Cardiac fibroblast (primary cell): ENCODE data around the gene ASTN2.

Source experiments
- DNase-seq, 2 donors: peaks; one replicate each; pipeline versions ENCODE4 v3.0.0 to v3.0.0-alpha.2; 2010; ENCODE audit warnings: low read depth in 2 of 2
- H3K4me3 ChIP-seq, 2 donors: replicated peaks in 1 of 2; 1 replicate in 1 of 2; 2 replicates in 1 of 2; pipeline ENCODE4 v1.5.1; 2011; ENCODE audit warnings: low read depth in 2 of 2, low read length in 2 of 2, mild to moderate bottlenecking in 2 of 2, moderate library complexity in 1 of 2
- TF ChIP-seq, protein P1 (sequence below): IDR thresholded peaks from one replicate; pipeline ENCODE4 v1.5.1; 2011; ENCODE audit warnings: low read depth, mild to moderate bottlenecking, low read length, inconsistent platforms

The ASTN2 gene

DNA sequence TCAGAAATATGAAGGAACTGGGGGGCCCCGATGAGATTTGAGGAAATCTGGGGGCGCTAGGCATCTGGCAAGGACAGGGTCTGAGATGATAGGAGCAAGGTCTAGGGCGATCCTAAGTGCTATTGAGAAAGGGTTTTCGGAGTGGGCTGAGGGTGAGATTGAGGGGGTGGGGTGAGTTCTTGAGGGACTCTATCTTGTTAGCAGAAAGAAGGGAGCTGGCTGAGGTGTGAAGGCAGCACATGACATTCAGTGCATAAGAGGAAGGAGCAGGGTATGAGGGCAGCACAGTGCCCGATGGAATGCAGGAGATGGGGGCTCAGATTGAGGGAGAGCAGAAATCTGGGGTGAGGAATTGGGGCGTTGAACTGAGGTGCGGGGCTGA lies 727.1 kb downstream of the ASTN2 start:
- peak in 1 of 2 donors; percentile 11 for DNase-seq
- TF ChIP-seq, protein P1, sequence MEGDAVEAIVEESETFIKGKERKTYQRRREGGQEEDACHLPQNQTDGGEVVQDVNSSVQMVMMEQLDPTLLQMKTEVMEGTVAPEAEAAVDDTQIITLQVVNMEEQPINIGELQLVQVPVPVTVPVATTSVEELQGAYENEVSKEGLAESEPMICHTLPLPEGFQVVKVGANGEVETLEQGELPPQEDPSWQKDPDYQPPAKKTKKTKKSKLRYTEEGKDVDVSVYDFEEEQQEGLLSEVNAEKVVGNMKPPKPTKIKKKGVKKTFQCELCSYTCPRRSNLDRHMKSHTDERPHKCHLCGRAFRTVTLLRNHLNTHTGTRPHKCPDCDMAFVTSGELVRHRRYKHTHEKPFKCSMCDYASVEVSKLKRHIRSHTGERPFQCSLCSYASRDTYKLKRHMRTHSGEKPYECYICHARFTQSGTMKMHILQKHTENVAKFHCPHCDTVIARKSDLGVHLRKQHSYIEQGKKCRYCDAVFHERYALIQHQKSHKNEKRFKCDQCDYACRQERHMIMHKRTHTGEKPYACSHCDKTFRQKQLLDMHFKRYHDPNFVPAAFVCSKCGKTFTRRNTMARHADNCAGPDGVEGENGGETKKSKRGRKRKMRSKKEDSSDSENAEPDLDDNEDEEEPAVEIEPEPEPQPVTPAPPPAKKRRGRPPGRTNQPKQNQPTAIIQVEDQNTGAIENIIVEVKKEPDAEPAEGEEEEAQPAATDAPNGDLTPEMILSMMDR: no peak
- H3K4me3 ChIP-seq: peak overlapping the region; percentile 83 to 85

DNA sequence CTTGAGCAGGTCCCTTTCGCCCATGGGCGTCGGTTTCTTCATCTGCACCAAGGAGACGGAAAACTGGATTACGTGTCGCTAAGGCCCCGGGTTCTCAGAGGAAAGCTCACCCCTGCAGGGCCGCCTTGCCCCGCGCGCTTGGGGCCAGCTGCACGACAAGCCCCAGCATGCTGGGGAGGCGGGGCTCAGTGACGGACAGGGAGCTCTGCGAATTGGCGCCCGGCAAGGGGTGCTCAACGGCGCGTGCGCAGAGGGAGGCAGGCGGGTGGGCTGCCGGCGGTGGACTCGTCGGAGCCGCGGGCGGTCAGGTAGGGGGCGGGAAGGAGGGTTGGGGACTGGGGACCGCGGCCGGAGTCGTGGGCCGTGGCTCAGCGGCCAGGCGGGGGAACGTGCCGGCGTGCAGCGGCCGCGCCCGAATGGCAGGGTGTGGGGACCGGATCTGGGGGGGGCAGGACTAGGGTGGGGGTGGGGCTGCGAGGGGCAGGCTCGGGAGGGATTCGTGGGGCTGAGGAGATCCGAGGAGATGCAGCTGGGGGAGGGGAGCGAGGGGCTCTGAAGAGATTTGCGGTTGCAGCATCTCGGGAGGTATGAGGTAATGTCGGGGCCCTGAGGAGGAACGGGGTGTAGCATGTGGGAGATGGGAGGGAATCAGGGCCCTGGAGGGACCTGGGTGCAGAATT lies 727.6 kb downstream of the ASTN2 start, which contains the start of gene TRIM32:
Gene TRIM32, plus strand, starts transcription at position 232 of the 680 bp plus-strand sequence. CDS start 10,438 bp downstream, outside the sequence.
- peak; percentile 88 to 91 for DNase-seq
- TF ChIP-seq, protein P1: no peak
- peak within 1 kb of the TSS; percentile 83 to 85 for H3K4me3 ChIP-seq

DNA sequence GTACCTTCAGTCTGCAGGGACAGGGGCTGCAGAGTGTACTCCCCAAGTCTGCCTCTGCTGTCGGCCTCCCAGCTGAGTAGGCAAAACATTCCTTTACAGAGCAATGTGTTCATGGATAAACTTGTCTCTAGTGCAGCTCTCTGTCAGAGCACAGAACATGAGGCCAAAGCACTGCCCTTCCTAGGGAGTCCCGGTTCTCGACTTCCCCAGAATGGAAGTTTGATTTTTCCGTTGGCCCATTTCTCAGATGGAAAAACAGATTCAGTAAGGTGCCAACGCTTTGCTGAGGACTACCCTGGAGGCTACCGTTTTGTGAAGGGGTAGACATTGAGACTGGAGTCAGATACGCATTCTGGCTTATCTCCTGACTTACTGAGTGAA lies 728.2 kb downstream of the ASTN2 start:
- DNase-seq: no peak
- TF ChIP-seq, protein P1: no peak
- peak overlapping the region; percentile 83 to 85 for H3K4me3 ChIP-seq

DNA sequence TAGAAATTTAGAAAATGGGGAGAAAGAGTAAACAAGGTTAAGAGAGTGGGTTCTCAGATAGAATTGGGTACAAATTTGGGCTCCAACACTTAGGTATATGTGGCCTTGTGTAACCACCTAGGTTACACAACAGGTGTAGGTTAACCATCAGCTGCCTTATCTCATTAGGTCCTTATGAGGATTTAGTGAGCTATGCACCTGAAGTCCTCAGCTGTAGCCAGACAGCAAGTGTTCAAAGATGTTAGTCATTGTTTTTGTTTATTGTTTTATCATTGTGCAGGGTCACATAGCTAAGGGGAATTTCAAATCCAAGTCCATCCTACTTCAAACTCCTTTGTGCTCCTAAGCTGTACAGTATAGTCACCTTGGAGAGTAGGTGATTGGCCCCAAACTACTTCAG lies 728.7 kb downstream of the ASTN2 start:
- DNase-seq: no peak
- TF ChIP-seq, protein P1: no peak
- peak overlapping the region in 1 of 2 donors; percentile 85 for H3K4me3 ChIP-seq

- no peak for DNase-seq
- no peak overlapping the region for H3K4me3 ChIP-seq
- TF ChIP-seq, protein P1: no peak
Observed at GRCh38 chr9:116685166-116685565, 729.7 kb downstream of the ASTN2 start.

DNA sequence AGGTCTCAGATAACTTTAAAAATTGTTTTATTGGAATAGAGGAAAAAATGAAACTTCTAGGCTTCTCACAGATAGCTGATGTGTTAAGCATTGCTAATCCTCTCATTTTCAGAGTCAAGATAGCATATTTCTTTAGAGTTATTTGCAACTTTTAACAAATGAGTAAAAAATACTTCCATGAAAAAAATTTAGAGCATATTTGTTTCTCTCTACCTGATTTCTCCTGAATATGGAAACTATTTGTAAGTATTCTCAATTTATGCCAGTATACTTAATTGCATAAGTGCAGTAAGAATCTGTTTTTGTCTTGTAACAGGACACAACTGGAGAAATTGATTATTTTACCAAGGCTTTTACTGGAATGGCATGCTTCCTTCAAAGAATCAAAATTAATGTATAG lies 731.3 kb downstream of the ASTN2 start:
- TF ChIP-seq, protein P1: no peak
- no peak overlapping the region for H3K4me3 ChIP-seq
- DNase-seq: no peak
